Ovary (tissue), 3 donors: ENCODE data around the gene TAB3.

Source experiments
- EP300 ChIP-seq: sonication (generic); formaldehyde crosslinking; IDR thresholded peaks from one replicate; pipeline ENCODE4 v1.6.1; 2017; ENCODE audit warnings: antibody characterized with exemption
- POLR2A ChIP-seq: fragments of 450-650 bp; IDR thresholded peaks from one replicate; pipeline ENCODE4 v1.6.1; 2017; ENCODE audit warnings: antibody characterized with exemption, mild to moderate bottlenecking, moderate library complexity
- TF ChIP-seq, protein P1 (sequence below), 3 donors: fragments of 450-650 bp in 2 of 3; fragments of 200-600 bp in 1 of 3; IDR thresholded peaks; one replicate each; pipeline versions ENCODE4 v1.5.1 to v1.8.0; 2016 to 2022; ENCODE audit warnings: antibody characterized with exemption in 3 of 3, mild to moderate bottlenecking in 1 of 3
- donor health status: DM: no; HTN: no; CAD: no.

DNA sequence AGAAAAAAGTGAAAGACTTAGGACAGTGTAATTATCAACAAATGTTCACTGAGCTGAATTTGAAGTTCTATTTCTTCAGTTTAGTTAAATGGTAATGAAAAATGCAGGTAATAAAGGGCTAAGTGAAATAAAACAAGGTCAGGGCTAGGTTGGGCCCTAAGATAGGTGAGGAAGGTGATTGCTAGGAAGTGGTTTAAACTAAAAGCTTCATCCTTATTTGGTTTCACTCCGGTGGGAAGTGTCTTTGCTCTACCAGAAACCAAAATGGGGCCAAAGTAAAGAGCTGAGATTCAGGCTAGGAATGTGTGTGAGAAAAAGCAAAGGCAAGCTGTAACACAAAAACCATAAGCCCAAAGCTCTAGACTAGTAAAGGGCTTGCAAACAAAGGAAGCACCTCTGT is 31.0 kb downstream of the TAB3 start:
- TF ChIP-seq, protein P1, sequence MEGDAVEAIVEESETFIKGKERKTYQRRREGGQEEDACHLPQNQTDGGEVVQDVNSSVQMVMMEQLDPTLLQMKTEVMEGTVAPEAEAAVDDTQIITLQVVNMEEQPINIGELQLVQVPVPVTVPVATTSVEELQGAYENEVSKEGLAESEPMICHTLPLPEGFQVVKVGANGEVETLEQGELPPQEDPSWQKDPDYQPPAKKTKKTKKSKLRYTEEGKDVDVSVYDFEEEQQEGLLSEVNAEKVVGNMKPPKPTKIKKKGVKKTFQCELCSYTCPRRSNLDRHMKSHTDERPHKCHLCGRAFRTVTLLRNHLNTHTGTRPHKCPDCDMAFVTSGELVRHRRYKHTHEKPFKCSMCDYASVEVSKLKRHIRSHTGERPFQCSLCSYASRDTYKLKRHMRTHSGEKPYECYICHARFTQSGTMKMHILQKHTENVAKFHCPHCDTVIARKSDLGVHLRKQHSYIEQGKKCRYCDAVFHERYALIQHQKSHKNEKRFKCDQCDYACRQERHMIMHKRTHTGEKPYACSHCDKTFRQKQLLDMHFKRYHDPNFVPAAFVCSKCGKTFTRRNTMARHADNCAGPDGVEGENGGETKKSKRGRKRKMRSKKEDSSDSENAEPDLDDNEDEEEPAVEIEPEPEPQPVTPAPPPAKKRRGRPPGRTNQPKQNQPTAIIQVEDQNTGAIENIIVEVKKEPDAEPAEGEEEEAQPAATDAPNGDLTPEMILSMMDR (IDR thresholded peaks at IDR 0.05) = no peak
- TF ChIP-seq POLR2A (no peak), EP300 (no peak)
